Measurements from ENCODE around the gene PRG2. TPM values are rescaled to one million over a fixed set of nuclear protein-coding genes. Genes with fewer than 3 reads are reported as not detected.

Gene PRG2, protein sequence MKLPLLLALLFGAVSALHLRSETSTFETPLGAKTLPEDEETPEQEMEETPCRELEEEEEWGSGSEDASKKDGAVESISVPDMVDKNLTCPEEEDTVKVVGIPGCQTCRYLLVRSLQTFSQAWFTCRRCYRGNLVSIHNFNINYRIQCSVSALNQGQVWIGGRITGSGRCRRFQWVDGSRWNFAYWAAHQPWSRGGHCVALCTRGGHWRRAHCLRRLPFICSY
- total RNA-seq = not detected
- long read RNA-seq = 0 reads

DNA sequence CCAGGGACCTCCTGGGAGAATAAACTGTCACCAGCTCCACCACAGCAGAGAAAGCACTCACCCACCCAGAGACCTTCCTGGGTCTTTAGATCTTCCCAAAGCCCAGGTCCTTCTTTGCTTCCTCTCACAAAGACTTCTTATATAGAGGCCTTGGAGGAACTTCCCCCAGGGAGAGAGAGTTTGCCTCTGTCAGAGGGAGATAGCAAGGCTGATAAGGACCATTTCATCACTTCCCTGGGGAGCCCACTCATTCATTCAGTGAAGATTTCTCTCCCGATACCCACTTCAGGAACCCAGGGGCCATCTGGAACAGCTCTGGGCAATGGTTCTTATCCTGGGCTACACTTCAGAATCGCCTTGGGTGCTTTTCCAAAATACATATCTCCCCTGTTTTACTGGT is at the start of gene PRG2:
TSS of gene PRG2 (minus strand) at position 116 of the 400 bp plus-strand sequence. CDS start 706 bp downstream, outside the sequence.
- intact Hi-C loops (cut with DNase I) = no loop called here
- Histone ChIP-seq H3K9me3 (no peaks in the 10 kb centered on the region), H3K27me3 (ENCODE audit: low read depth) (no peaks in the 10 kb centered on the region), H3K36me3 (no peaks in the 10 kb centered on the region), H3K4me3 (no peak within 1 kb of the TSS), H3K4me1 (no peaks in the 10 kb centered on the region), H3K27ac (no peak within 1 kb of the TSS)
- DNase-seq (no peak), ATAC-seq (no peak)
- TF ChIP-seq, protein P1, sequence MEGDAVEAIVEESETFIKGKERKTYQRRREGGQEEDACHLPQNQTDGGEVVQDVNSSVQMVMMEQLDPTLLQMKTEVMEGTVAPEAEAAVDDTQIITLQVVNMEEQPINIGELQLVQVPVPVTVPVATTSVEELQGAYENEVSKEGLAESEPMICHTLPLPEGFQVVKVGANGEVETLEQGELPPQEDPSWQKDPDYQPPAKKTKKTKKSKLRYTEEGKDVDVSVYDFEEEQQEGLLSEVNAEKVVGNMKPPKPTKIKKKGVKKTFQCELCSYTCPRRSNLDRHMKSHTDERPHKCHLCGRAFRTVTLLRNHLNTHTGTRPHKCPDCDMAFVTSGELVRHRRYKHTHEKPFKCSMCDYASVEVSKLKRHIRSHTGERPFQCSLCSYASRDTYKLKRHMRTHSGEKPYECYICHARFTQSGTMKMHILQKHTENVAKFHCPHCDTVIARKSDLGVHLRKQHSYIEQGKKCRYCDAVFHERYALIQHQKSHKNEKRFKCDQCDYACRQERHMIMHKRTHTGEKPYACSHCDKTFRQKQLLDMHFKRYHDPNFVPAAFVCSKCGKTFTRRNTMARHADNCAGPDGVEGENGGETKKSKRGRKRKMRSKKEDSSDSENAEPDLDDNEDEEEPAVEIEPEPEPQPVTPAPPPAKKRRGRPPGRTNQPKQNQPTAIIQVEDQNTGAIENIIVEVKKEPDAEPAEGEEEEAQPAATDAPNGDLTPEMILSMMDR (IDR thresholded peaks at IDR 0.05) = no peak

DNA sequence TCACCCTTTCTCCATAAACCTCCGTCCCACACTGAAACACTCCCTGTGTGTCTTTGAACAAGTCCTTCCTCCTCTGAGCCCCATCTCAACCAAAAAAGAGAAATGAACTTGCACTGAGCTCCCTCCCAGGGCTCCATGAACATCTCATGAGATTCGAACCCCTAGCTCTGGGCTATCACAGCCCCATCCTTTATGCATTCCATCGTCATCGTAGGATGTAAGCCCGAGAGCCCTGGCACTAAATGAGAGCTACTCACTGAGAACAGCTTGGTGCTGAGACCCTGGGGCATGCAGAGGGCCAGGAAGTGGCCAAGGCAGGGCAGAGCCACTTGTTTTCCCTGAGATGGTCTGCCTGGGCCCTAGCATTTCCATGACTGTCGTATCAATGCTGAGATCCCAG is 49.3 kb upstream of the PRG2 start:
- ATAC-seq (no peak), DNase-seq (no peak)
- intact Hi-C loops (cut with DNase I) = no loop called here
- Histone ChIP-seq H3K4me1 (peaks cover 15% of the 10 kb centered on the region), H3K27me3 (ENCODE audit: low read depth) (no peaks in the 10 kb centered on the region), H3K27ac (no peak overlapping the region), H3K9me3 (no peaks in the 10 kb centered on the region), H3K36me3 (no peaks in the 10 kb centered on the region), H3K4me3 (no peak overlapping the region)
- TF ChIP-seq, protein P1 (IDR thresholded peaks at IDR 0.05) = no peak

DNA sequence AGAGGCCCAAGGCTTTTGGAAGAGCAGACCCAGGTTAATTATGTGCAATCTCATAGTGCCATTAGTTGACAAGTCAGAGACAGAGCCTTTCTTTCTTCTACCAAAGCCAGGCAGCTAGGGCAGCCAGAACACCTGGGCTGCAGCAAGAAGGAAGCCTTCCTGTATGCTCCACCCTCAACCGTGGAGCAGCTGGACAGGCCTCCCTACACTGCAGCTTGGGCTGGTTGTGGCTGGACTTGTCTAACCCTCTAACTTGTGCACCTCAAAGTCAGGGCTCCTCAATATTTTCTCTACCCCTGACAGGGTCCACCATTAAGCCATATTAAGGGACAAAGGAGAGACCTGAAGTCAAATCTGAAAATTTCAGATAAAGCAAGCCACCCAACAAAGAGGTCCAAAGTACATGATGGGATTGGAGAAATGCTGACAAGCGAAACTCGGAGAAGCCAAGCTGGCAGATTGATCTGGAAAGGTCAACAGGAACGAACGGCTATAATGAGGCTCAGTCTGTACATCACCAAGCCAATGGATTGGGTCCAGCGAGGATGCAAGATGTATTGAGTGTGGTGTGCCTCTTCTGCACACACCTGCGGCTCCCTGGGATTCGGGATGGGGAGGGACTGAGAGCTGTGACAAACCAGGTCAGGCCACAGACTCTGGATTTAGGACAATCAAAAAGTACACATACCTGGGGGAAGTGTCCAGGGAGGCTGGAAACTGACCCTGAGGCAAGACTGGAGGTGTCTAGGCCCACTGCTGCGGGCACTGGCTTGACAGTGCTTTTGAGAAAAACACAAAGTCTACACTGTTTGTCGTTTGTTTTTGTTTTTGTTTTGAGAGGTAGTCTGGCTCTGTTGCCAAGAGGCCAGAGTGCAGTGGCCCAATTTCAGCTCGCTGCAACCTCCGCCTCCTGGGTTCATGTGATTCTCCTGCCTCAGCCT is 48.2 kb upstream of the PRG2 start:
- peaks cover 26% of the 10 kb centered on the region for H3K4me1 ChIP-seq
- TF ChIP-seq, protein P1 (IDR thresholded peaks at IDR 0.05) = no peak
- no peak overlapping the region for H3K4me3 ChIP-seq
- ATAC-seq = no peak
- H3K27me3 ChIP-seq (ENCODE audit: low read depth) = no peaks in the 10 kb centered on the region
- no peak overlapping the region for H3K27ac ChIP-seq
- intact Hi-C loops (cut with DNase I) = no loop called here
- no peak for DNase-seq
- no peaks in the 10 kb centered on the region for H3K36me3 ChIP-seq
- no peaks in the 10 kb centered on the region for H3K9me3 ChIP-seq

DNA sequence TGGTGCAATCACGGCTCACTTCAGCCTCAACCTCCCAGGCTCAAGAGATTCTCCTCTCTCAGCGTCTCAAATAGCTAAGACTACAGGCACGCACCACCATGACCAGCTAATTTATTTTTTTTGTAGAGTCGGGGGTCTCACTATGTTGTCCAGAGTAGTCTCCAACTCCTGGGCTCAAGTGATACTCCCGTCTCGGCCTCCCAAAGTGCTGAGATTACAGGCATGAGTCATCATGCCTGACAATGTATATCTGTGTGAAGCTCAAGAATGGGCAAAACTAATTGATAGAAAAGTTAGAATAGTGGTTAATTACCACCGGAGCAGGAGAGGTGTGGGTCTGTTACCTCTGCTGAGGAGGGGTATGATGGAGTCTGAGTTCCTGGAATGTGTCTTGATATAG is 45.6 kb upstream of the PRG2 start:
- TF ChIP-seq, protein P1 (IDR thresholded peaks at IDR 0.05) = no peak
- intact Hi-C loops (cut with DNase I) = no loop called here
- H3K36me3 ChIP-seq = no peaks in the 10 kb centered on the region
- DNase-seq (no peak), ATAC-seq (no peak)
- peak overlapping the region; percentile 58 for H3K27ac ChIP-seq
- H3K4me3 ChIP-seq = no peak overlapping the region
- H3K4me1 ChIP-seq = peaks cover 51% of the 10 kb centered on the region
- H3K27me3 ChIP-seq (ENCODE audit: low read depth) = no peaks in the 10 kb centered on the region
- no peaks in the 10 kb centered on the region for H3K9me3 ChIP-seq

DNA sequence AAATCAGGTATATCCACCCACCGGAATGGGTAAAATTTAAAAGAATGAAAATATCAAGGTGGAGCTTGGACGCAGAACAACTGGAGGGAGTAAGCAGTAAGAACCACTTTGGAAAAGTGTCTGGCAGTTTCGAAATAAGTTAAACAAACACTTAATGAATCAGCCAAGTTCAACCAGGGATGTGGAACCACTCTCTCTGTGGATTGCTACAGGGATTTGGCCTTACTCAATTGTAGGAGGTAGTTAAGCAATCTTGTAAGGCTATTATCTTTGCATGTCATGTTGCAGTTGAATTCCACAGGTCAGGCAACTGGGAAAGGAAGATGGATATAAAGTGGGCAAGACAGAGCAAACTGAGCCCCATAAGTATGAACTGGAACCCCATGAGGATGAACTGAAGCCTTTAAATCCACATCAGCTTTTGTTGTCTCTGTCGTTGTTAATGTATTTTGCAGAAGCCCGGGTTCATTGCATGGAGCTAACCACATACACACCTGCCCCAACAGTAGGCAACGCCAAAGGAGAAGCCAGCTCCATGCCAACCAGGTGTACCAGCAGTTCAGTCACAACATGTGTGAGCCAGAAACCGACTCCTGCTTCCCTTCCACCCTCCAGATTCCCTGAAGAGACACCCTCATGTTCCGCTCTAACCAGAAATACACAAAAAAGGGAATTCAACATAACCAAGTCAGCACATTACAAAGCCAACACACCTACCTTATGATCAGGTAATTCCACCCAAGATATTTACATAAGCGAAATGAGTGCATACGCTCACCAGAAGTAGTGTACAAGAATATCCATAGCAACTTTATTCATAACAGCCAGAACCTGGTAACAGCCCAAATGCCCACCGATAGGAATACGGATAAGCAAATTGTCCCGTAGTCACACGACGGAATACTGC is 44.4 kb upstream of the PRG2 start:
- DNase-seq (no peak), ATAC-seq (peak; percentile 89)
- intact Hi-C loops (cut with DNase I) = no loop called here
- H3K36me3 ChIP-seq = no peaks in the 10 kb centered on the region
- no peaks in the 10 kb centered on the region for H3K27me3 ChIP-seq (ENCODE audit: low read depth)
- peak overlapping the region; percentile 58 for H3K27ac ChIP-seq
- TF ChIP-seq, protein P1 (IDR thresholded peaks at IDR 0.05) = no peak
- peaks cover 53% of the 10 kb centered on the region for H3K4me1 ChIP-seq
- H3K9me3 ChIP-seq = no peaks in the 10 kb centered on the region
- no peak overlapping the region for H3K4me3 ChIP-seq
